NCI-H1105 (cell line): ENCODE data around the gene PITPNC1.
"Not testable (repeated sequence)": the region's sequence is repeated elsewhere in the genome, so short reads cannot be mapped to it uniquely, and the experiment has no call there.

Source experiments
- DNase-seq: peaks from one replicate; lab custom pipeline; 2025; lab: John Stamatoyannopoulos, UW

Gene PITPNC1

DNA sequence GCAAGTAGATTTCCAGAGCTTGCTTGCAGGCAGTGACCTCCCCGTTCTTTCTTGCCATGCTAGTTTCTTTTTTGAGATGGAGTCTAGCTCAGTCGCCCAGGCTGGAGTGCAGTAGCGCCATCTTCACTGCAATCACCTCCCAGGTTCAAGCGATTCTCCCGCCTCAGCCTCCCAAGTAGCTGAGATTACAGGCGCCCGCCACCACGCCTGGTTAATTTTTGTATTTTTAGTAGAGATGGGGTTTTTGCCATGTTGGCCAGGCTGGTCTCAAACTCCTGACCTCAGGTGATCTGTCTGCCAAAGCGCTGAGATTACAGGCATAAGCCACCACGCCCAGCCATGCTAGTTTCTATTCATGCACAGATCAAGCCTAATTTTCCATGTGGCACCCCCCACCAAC lies 139.5 kb downstream of the PITPNC1 start:
- not testable (repeated sequence) for DNase-seq

DNA sequence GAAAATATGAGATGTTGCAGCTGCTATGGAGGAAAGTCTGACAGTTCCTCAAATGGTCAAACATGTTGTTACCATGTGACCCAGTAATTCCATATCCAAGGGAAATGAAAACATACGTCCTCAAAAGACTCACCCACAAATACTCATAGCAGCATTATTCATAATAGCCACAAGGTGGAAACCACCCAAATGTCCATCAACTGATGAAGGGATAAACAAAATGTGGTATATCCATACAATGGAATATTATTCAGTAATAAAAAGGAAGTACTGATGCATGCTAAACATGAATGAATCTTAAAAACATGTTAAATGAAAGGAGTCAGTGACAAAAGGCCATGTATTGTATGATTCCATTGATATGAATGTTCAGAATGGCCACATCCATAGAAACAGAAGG lies 140.2 kb downstream of the PITPNC1 start:
- no peak for DNase-seq

DNA sequence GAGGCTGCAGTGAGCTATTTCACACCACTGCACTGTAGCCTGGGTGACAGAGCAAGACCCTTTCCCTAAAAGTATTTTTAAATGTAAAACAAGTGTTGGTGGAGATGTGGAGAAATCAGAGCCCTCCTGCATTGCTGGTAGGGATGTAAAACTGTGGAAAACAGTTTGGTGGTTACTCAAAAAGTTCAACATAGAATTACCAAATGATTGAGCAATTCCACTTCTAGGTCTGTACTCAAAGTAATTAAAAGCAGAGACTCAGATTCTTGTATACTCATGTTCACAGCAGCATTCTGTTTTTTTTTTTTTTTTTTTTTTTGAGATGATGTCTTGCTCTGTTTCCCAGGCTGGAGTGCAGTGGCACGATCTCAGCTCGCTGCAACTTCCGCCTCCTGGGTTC lies 141.8 kb downstream of the PITPNC1 start:
- no peak for DNase-seq

GRCh38 chr17:67519801-67520251 lies 142.7 kb downstream of the PITPNC1 start:
- no peak for DNase-seq

DNA sequence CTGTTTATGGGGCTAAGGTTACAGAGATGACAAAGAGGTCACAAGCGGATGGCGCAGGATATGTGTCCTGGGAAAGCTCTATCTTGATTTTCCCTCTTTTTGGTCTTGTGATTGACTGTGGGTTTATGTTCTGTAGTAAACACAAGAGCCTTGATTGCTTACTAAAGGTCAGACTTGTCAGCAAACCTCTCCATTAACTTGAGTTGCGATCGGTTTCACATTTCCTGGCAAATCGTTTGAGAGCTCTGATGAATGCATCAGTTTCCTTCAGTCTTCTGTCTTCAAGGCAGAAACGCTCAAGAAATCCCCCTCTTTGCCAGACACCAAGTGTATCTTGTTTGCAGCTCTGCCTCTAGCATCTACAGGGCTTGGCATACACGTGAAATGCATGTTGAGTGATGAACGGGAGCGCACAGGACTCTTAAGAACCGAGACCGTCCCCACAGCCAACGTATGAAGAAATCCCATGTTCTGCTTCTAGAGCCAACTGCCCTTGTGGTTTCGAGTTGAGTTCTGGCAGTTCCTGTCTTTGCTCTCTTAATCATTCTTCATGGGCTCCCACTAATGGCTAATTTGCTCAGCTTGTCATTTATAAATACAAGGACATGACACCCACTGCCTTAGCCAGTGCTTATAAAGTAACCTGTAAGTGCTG lies 143.3 kb downstream of the PITPNC1 start:
- no peak for DNase-seq

DNA sequence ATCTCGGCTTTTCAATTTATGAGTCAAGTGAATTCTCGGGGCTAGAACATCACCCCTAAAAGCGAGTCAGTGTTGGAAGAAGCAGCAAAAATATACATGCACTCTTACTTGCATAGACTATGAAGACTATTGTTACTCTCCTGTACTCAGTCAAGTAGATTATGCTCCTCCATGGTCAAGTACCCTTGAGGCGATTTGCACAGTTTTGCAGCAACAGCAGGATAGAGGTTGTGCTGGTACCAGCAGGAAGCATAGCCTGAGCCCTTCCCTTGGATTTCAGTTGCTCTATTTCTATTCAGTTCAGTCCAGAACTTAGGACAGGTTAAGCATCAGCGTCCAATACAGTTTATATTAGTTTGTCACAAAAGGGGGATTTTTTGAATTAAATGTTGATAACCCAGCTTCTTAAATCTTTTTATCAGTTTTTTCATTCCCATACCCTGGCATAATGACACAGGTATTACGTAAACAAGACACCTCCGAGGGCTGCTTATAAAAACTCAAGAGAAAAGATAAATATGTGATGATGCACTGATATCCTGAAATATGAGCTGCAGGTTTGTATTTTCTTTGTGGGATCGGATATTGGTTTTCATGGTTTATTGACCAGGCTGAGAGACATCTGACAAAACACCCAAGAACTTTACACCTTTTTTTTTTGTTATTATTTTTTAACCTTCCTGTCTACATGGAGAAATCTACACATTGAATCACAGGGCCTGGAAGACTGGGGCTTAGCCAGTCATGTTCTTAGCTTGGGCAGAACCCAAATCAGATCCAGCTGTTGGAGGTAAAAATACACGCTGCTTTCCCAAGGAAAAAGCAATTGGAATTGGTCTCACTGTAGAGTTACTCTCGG lies 144.1 kb downstream of the PITPNC1 start:
- DNase-seq = no peak

DNA sequence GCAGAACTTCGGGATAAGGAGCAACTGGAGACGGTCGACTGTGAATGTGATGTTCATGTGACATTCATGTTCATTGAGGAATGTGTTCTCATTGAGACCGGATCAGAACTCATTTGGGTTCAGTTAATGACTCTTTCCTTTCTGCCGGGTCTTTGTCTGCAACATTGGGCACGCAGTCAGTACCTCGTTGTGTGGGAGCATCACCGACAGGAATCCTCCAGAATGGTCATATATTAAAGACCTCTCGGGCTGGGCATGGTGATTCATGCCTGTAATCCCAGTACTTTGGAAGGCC lies 144.6 kb downstream of the PITPNC1 start:
- no peak for DNase-seq

- no peak for DNase-seq
These were observed 146.0 kb downstream of the PITPNC1 start for GRCh38 chr17:67523101-67523500.

GRCh38 chr17:67525239-67526135 lies 148.4 kb downstream of the PITPNC1 start:
- no peak for DNase-seq

DNA sequence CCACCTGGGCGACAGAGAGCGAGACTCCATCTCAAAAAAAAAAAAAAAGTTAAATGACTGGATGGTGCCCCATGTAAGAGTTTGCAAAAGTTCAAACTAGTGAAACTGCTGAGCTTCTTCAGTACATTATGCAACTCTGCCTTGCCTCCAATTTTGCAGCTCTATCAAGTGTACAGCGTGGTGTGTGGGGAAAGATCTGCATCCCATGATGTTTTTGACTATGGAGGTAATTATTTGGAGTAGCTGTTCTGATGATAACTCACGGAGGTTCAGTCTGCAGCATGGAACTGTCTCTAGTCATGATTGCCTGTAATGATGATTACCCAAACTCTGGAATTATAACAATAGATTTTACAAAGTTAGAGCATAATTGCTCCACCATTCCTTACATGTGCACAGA lies 149.6 kb downstream of the PITPNC1 start:
- DNase-seq = no peak

DNA sequence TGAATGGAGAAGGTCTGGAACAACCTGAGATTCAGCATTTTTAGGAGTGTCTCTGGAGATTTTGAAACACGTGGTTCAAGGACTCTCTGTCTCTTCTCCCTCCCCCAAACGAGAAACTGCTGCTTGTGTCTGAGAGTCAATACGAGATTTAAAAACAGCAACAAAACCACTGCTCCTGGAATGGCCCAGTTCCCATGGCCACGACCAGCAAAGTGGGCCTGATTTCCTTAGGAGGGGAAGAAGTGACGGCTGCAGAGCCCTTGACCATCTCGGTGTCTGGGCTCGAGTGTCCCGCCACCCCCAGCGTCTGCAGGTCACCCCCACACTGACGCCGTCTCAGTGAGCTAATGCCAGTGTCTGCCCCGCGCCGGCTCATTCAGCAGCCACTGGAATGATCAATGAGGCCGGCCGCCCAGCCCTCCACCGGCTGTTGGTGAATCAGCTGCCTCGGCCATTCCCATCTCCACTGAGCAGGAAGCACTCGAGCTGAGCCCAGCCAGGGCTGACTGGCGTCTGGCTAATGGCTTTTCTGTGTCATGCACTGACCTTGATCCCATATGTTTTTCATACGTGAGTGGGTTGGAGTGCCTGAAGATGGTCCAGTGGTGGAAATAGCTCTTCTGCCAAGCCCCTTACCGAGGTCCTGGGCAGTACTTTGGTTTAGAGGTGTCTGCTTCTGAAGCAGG lies 151.8 kb downstream of the PITPNC1 start:
- peak; percentile 11 for DNase-seq

- no peak for DNase-seq
These were observed 154.2 kb downstream of the PITPNC1 start for GRCh38 chr17:67531291-67531690.

DNA sequence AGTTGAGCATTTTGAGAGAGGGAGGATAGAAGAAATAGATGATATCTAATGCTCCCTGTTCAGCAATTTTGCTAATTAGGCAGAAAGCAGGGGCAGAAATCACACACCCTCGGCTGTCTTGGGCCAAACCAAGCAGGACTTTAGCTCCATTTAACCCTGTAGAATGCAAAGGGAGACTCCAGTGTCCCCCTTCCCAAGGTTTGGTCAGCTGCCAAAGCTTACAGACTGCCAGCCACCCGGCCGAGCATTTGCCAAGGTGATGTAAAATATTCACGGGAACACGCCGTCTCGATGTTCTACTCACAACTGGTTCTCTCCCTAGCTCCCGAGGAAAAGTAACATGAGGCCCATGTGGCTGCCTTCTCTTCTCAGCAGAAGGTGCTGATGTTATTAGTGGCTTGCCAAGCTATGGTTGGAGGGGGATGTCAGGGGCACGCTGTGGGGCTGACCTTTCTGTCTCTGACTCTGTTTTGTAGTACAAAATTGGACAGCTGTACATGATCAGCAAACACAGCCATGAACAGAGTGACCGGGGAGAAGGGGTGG lies 155.3 kb downstream of the PITPNC1 start:
- no peak for DNase-seq

- no peak for DNase-seq
These were observed 157.9 kb downstream of the PITPNC1 start for GRCh38 chr17:67534941-67535340.

GRCh38 chr17:67542219-67543114 lies 165.4 kb downstream of the PITPNC1 start:
- DNase-seq = no peak

GRCh38 chr17:67544364-67544955 lies 167.4 kb downstream of the PITPNC1 start:
- no peak for DNase-seq

DNA sequence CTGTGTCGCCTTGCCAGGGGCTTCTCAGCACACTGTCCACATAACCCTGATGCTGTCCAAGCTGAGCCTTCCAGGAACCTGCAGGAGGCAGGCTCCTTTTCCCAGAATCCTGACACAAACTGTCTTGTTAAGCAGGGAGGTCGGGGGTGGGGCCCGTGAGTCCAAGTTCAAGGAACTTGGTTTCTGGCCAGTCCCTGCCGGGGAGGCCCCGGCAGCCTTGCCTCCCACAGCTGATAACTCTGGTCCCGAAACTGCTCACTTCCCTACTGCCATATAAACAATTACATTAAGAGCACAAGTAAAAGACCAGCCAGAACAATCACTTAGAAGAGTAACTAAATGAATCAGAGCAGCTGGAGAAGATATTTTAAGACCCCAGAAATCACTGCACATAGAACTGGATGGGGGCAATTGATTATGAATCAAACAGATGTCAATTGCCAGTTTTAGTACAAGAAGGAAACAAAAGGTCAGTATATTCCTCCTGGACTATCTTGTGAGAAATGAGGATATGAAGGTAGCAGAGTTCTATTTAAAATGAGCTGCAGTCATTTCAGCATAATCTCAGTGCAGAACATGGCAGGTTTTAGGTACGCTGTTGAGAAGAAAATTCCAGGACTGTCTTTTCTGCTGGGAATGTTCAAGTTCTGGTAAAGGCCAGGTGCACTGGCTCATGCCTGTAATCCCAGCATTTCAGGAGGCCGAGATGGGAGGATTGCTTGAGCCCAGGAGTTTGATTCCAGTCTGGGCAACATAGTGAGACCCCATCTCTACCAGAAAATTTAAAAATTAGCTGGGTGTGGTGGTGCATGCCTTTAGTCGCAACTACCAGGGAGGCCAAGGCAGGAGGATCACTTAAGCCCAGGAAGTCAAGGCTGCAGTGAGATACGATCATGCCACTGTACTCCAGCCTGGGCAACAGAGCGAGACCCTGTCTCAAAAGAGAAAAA lies 169.8 kb downstream of the PITPNC1 start:
- DNase-seq = no peak

DNA sequence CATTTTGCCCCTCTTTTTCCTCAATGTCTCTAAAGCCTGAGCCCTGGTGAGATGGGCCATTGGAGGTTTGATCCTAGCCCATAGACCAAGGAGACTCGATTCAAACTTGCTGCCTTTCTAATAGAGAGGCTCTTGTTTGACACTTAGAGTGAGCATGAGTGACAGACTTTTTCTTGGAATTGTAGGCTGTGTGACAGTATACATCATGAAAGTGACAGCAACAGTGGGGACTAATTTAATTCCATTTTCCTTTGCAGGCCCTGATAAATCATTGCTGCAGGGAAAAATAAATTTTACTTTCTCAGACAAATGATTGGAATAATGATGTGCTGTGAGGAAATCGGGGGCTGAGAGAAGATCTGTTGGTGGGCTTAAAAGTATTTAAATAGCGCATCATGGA lies 171.6 kb downstream of the PITPNC1 start:
- DNase-seq = no peak

GRCh38 chr17:67549820-67550219 lies 172.7 kb downstream of the PITPNC1 start:
- DNase-seq = no peak
